Parathyroid adenoma (tissue), 2 donors: ENCODE results near the gene ZBTB20.

Source experiments
- H2AFZ ChIP-seq: fragments of 300-600 bp; sonication (generic); one replicate; pipeline ENCODE4 v1.7.0; 2017; ENCODE audit warnings: antibody characterized with exemption, mild to moderate bottlenecking
- H3K27ac ChIP-seq: fragments of 300-600 bp; sonication (generic); one replicate; pipeline ENCODE4 v1.7.0; 2017
- H3K27me3 ChIP-seq: fragments of 300-600 bp; sonication (generic); one replicate; pipeline ENCODE4 v1.7.0; 2017; ENCODE audit warnings: low read length; ENCODE audit not compliant: control insufficient read depth, insufficient read depth
- H3K36me3 ChIP-seq: fragments of 300-600 bp; sonication (generic); one replicate; pipeline ENCODE4 v1.7.0; 2017; ENCODE audit warnings: low read length; ENCODE audit not compliant: control insufficient read depth, insufficient read depth
- H3K4me1 ChIP-seq: fragments of 300-600 bp; sonication (generic); one replicate; pipeline ENCODE4 v1.7.0; 2017; ENCODE audit warnings: control low read depth
- H3K4me2 ChIP-seq: fragments of 300-600 bp; sonication (generic); one replicate; pipeline ENCODE4 v1.7.0; 2017; ENCODE audit warnings: low read length
- H3K4me3 ChIP-seq: fragments of 300-600 bp; sonication (generic); one replicate; pipeline ENCODE4 v1.7.0; 2017; ENCODE audit warnings: low read depth, low read length
- H3K79me2 ChIP-seq: fragments of 300-600 bp; sonication (generic); one replicate; pipeline ENCODE4 v1.7.0; 2017; ENCODE audit warnings: control low read depth
- H3K9ac ChIP-seq: fragments of 300-600 bp; sonication (generic); one replicate; pipeline ENCODE4 v1.7.0; 2017; ENCODE audit warnings: mild to moderate bottlenecking
- H3K9me3 ChIP-seq: fragments of 300-600 bp; sonication (generic); one replicate; pipeline ENCODE4 v1.7.0; 2017; ENCODE audit warnings: low read length; ENCODE audit not compliant: control insufficient read depth
- TF ChIP-seq, protein P1 (sequence below): fragments of 300-600 bp; sonication (generic); IDR thresholded peaks from one replicate; pipeline ENCODE4 v1.7.0; 2017; ENCODE audit warnings: antibody characterized with exemption, mild to moderate bottlenecking
- donor health status: primary hyperparathyroidism.

Gene ZBTB20

DNA sequence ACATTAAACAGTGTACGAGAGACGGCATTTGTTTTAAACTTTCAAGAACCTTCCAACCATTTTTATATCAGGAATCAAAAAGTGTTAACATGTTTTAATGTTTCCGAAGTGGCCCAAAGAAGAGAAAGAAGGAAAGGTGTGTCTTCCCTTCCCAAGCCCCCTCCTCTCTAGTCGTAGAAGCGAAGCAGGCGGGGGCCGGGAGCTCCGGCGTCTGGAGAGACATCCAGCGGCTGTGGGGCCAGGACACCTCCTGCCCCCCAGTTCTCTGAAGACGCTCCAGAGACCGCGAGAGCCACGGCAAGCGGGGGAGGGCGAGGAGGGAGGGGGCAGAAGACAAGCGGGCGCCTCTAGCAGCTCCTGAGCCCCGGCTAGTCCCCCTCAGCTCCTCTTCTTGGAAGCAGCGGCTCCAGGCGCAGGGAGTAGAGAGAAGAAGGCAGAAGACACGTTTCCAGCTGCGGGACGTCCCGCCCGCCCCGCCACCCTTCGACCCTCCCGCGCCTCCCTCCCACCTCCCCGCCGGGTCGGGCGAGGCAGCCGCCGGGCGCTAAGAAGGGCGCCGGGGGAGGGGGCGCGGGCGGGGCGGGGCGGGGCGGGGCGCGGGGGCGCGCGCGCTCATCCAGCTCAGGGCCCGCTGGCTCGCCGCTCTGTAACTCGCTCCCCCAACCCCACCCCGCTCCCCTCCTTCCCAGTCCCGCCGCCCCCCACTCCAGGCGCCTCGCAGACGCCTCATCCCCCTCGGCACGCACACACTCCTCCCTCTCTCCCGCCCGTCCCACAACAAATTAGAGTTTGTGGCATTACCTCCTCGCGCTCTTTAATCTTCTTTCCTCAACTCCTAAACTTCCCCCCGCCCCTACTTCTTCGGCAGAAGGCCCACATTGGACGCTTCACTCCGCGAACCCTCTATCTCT lies at the start of gene ZBTB20:
ZBTB20 (minus strand) TSS at position 871 of the 911 bp plus-strand sequence.
- peak within 1 kb of the TSS; percentile 87 for H3K27ac ChIP-seq
- H3K79me2 ChIP-seq, result peaks cover 7% of the 10 kb centered on the region
- no peaks in the 10 kb centered on the region for H3K36me3 ChIP-seq
- H3K9me3 ChIP-seq, result no peaks in the 10 kb centered on the region
- H3K4me1 ChIP-seq, result peaks cover 3% of the 10 kb centered on the region
- H3K4me3 ChIP-seq, result peak within 1 kb of the TSS; percentile 74
- no peaks in the 10 kb centered on the region for H3K27me3 ChIP-seq
- H3K4me2 ChIP-seq, result peak within 1 kb of the TSS; percentile 70
- H3K9ac ChIP-seq, result peak within 1 kb of the TSS; percentile 77
- TF ChIP-seq, protein P1, sequence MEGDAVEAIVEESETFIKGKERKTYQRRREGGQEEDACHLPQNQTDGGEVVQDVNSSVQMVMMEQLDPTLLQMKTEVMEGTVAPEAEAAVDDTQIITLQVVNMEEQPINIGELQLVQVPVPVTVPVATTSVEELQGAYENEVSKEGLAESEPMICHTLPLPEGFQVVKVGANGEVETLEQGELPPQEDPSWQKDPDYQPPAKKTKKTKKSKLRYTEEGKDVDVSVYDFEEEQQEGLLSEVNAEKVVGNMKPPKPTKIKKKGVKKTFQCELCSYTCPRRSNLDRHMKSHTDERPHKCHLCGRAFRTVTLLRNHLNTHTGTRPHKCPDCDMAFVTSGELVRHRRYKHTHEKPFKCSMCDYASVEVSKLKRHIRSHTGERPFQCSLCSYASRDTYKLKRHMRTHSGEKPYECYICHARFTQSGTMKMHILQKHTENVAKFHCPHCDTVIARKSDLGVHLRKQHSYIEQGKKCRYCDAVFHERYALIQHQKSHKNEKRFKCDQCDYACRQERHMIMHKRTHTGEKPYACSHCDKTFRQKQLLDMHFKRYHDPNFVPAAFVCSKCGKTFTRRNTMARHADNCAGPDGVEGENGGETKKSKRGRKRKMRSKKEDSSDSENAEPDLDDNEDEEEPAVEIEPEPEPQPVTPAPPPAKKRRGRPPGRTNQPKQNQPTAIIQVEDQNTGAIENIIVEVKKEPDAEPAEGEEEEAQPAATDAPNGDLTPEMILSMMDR, result no peak
- peak within 1 kb of the TSS; percentile 85 for H2AFZ ChIP-seq

DNA sequence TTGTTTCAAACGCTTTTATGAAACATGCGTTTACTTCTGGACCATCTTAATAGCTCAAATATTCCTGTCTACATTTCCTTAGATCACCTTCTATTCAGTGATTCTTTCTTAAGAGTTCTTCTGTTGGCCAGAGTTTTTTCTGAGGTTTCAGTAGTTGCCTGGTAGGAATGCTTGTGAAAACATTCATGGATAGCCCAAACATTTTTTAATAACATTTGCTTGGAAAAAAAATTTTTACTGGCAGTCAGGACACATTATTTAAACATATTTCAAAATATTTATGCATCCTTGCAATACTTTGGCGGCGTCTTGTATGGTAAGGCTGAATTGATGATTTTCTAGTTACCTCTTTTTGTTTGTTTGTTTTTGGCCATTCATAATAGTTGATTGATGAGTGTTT lies 47.4 kb upstream of the ZBTB20 start:
- TF ChIP-seq, protein P1, result no peak

DNA sequence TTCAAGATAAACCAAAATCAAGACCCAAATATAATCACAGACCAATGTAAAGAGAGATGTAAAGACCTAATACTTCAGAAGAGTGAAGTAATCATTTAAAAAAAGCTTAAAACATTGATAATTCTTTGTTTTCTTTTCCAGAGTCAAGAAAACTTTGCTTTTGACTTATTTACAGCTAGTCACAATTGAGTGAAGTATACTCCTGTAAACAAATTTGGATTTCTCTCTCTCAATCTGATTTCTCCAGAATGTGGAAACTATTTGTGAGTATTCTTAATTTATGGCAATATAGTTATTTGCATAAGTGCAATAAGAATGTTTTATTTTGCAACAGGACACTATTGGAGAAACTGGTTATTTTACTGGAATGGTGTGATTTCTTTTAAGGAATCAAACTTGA lies 43.7 kb upstream of the ZBTB20 start:
- no peak overlapping the region for H3K4me2 ChIP-seq
- no peaks in the 10 kb centered on the region for H3K36me3 ChIP-seq
- TF ChIP-seq, protein P1, result no peak
- H3K9me3 ChIP-seq, result no peaks in the 10 kb centered on the region
- H3K27me3 ChIP-seq, result no peaks in the 10 kb centered on the region
- no peak overlapping the region for H2AFZ ChIP-seq
- H3K27ac ChIP-seq, result no peak overlapping the region
- H3K79me2 ChIP-seq, result no peaks in the 10 kb centered on the region
- H3K9ac ChIP-seq, result no peak overlapping the region
- H3K4me1 ChIP-seq, result no peaks in the 10 kb centered on the region
- H3K4me3 ChIP-seq, result no peak overlapping the region

More for the DNA sequence above, 47.4 kb upstream of the ZBTB20 start:
- Histone ChIP-seq H3K4me2 (no peak overlapping the region), H3K9ac (no peak overlapping the region), H3K9me3 (no peaks in the 10 kb centered on the region), H3K27me3 (no peaks in the 10 kb centered on the region), H3K36me3 (no peaks in the 10 kb centered on the region), H3K4me1 (no peaks in the 10 kb centered on the region), H3K27ac (no peak overlapping the region), H3K79me2 (no peaks in the 10 kb centered on the region), H2AFZ (no peak overlapping the region), H3K4me3 (no peak overlapping the region)

DNA sequence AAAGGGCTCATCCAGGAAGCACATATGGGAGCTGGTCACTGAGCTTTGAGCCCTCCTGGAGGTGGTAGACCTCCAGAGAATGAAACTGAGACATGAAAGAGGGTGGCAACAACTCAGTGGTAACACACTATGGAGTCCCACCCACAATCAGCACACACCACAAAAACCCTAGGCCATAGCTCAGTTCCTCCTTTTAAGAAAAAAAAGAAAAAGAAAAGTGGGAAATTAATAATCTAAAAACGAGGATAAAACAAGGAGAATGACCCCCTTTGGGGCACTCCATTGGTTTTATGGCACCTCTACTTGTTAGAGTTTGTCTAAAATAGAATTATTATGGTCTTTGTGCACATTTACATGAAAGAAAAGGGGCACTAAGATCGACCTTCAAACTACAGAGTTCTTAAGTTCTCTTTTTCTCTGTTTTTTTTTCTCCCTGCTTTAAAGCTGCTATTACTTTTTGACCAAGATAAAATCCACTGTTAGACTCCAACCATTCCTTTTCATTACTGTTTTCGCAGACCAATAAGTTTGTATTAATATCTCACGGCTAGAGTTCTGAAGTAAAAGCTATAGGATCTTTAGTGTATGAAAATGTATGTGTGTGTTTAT lies 40.2 kb upstream of the ZBTB20 start:
- Histone ChIP-seq H3K4me3 (no peak overlapping the region), H3K27ac (no peak overlapping the region), H3K4me2 (no peak overlapping the region), H3K9me3 (no peaks in the 10 kb centered on the region), H3K9ac (no peak overlapping the region), H3K4me1 (no peaks in the 10 kb centered on the region), H3K79me2 (no peaks in the 10 kb centered on the region), H2AFZ (no peak overlapping the region), H3K27me3 (no peaks in the 10 kb centered on the region), H3K36me3 (no peaks in the 10 kb centered on the region)
- TF ChIP-seq, protein P1, result no peak
